Stimulated activated CD8-positive, alpha-beta memory T cell treated with anti-CD3 and anti-CD28 coated beads, Interleukin-7, amount 100 ng/mL, for 24 hours (primary cell): ENCODE measurements around the gene FASTKD3.

Experiments used
- DNase-seq: peaks from one replicate; pipeline ENCODE4 v3.0.0-alpha.2; 2020; ENCODE audit warnings: low read depth

FASTKD3 gene

DNA sequence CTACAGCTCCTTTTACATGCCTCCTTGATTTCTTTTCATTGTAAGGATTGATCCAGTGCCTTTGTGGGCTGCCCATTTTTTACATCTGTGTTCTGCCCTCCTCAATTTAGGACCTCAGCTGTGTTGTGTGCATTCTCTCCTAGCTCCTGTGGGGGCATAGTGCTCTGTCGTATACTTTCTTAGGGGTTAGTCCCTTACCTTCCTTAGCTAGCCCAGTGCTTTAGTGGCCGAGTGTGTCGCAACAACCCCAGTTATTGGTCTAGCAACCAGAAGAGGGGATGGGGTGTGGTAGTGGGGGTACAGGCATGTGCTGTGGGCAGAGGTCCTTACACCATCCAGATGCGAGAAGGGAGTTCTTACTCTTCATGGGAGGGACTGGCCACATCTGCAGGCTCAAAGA, 12.3 kb upstream of the FASTKD3 start:
- no peak for DNase-seq

DNA sequence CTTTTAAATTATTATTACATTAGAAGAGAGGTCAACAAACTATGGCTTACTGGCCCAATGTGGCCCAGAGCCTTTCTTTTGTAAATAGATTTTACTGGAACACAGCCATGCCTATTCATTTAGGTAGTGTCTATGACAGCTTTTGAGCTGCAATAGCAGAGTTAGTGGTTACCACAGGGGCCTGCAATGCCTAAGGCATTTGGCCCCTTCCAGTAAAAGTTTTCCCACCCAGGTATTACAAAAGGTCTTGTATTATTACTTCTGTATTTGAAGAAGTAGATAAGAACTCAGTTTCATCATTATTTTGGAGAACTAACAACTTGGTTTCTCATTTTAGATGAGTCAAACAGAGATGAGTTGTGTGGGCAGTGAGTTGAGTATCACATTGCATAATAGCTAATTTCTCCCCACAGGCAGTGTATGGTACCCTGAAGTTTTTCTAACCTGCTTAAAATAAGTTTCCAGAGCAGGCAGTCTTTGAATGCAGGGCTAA, 9.6 kb upstream of the FASTKD3 start:
- DNase-seq: no peak

DNA sequence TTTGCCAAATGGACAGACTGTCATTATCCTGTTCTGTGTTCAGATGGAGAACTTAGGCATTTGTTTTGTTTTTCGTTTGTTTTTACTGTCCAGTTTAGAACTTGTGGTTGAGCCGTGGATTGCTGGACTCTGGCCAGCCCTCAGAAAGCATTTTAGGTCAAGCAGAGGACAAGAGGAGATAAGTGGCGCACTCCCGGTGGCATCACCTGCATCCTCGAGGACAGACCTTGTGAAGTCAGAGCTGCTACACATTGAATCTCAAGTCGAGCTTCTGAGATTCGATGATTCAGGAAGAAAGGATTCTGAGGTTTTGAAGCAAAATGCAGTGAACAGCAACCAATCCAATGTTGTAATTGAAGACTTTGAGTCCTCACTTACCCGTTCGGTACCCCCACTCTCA, 9.0 kb upstream of the FASTKD3 start:
- no peak for DNase-seq

DNA sequence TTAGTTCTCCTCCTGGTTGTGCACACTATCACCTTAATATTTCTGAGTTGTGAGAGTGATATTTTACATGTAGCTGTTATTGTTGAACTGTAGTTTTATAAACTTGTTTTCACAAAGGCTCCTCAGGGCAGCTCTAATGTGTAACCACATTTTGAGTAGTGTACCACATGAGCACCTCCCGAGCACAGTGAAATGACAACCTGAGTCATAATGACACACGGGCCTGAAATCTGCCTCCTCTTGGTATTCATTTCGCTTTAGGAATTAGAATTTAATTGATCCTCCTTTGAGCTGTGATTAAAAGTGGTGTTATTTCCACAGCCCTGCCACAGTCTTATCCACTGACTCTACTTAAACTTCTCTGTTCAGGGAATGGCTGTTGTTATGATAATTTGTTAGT, 8.0 kb upstream of the FASTKD3 start:
- no peak for DNase-seq

DNA sequence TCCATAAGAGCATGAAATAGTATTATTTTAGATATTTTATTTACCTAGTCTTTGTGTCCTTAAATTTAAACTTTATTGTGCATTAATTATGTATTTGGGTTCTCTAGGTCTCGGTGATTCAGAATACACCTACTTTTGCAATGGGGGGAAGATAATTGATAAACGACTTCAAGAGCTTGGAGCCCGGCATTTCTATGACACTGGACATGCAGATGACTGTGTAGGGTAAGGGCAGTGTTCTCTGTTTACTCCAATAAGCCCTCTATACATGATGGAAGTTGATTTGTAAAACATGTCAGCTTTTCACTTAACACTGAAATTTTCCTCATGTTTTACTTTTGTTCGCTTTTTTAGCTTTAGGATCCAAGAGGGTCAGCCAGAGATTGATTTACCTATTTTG, 6.3 kb upstream of the FASTKD3 start:
- no peak for DNase-seq

DNA sequence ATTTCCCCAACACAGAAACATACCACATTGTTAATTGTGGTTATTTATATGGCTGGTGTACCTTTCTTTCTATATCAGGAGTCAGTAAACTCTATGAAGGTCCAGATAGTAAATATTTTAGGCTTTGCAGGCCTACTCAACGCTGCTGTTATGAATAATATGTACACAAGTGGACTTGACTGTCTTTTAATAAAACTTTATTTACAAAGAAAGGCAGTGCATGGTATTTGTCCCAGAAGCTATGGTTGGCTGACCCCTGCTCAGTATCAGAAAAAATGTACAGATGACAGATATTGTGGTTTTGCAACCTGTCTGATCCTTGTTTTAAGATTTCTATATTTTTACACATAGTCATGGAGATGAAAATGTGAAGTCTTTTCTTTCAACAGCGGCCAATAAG, 5.8 kb upstream of the FASTKD3 start:
- DNase-seq: no peak

DNA sequence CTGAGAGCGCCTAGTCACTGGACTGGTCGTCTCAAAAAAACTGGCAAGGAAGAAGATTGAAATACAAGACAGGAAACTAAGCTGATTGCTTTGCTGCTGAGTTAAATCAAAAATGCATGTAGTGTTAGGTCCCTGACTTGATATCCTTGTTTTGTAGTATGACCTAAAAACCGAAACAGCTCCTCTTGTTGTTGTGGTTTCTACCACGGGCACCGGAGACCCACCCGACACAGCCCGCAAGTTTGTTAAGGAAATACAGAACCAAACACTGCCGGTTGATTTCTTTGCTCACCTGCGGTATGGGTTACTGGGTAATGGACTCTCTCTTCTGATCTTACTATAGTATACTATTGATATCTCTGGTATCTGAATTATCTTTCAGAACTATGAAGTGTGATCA, 4.4 kb upstream of the FASTKD3 start:
- peak; percentile 20 for DNase-seq

DNA sequence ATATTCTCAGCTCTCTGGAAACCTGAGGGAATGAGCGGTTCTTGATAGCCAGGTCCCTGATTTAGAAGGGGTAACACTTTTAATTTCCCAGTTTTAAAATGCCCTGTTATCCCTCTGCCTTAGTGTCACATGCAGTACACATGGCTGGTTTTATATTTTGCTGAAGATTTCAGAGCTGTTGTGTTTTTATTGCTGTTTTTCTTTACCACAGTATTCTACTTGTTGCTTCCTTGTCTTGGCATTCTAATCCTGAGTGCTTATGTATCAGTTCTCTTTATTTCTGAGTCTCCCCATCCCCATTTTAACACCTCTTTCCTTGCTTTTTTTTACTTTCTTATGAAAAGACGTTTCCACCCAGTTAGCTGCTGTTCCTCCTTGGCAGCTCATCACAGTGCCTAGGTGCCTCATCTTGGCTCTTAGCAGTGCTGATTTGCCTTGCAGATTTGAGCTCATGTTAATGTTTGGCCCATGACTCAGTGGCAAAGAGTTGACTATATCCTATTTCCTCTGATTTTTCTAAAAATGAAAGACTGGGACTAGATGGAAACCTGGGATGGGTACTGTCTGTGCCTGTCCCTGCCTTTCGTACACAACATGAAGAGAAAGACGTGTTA, 3.8 kb upstream of the FASTKD3 start:
- no peak for DNase-seq

DNA sequence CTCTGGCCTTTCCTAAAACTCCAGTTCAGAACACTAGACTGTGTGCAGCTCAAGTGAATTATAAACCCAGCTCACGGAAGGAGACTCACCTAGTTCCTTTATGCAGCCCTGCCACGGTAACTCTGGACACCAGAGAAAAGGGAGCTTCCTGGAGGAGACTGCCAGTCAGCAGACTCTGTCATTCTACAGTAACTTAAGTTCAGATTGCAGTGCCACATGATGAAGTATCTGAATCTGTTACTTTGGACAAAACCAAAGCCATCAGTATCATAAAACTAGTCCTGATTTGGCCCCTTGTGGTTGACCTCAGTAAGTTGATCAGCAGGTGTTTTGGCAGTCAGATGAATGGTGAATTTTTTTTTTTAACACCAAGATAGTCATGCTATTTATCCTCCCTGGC, 2.8 kb upstream of the FASTKD3 start:
- no peak for DNase-seq

DNA sequence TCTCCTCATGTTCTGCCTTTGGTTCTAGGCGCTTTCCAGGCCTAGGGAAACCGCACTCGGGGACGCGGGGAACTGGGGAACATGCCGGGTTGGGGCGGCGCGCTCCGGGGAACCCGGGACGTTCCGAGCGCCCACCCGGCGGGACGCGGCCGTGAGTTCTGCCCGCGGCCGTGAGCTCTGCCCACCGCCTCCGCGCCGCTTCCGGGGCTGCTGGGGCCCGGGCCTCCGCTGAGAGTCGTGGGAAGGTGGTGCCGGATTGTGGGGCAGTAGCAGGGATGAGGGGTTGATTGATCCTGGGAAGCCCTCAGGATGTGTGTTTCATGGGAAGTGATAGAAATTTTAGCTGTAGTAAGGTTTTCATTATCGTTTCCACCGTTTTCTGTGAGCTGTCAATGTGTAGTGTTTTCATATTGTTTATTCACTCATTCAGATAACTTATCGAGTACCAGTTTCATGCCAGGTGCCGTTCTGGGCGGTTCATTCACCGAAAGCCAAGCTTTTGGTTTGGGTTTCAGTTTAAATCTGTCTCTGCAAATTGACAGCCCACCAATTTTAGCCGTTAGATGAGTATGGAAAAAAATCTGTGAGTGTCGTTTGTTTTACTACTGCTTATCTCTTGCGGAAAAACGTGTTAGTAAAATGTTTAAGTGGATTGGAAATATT, 774 bp upstream of the FASTKD3 start:
- DNase-seq: no peak

DNA sequence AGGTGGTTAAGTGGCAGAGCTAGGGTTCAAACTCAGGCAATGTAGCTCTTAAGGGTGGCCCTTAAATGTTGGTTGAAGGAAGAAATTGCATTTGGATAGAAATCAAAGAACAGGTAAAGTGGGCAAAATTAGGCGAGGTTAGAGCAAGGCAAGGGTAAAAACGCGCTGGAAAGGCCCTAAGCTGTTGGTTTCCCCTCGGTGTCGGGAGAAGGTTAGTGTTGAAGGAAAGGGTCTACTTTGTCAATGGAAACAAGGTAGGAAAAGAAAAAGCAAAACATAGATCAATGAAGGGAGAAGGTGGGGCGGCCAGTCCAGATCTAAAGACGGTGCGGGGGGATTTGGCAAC, 431 bp downstream of the FASTKD3 start:
- no peak for DNase-seq

DNA sequence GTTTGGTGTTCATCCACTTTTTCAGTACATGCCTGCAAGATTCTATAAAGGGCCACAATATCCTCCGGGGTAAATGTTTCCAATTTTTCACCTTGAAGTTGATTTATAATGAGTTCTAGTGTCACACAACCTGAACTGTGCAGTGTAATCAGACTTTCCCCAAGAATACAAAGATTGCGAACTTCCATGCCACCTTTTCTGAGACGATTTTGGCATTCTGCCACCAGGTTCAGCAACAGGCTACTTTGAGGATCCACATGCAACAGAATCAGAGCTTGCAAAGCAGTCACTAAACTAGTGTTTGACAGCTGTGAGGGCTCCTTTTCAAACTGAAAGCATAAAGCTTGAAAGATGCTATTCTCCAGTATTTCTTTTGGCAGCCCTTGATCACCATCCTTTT, 1.6 kb downstream of the FASTKD3 start:
- DNase-seq: no peak

DNA sequence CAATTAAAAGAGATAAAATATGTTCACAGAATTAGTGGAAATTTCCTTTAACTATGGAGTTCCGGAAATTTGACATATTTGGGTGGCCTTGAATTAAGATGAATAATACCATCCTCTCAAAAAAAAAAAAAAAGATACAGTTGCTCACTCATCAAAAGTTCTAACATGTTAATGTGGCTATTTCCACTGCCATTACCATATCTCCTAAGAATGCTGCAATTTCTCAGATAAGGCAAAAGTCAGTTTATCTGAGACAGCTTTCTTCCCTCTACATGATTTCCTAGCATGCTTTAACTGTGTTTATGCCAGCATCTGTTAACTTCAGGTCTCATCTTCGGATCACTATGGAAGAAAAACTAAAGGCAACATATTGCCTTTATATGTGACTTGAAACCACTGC, 2.6 kb downstream of the FASTKD3 start:
- DNase-seq: no peak

DNA sequence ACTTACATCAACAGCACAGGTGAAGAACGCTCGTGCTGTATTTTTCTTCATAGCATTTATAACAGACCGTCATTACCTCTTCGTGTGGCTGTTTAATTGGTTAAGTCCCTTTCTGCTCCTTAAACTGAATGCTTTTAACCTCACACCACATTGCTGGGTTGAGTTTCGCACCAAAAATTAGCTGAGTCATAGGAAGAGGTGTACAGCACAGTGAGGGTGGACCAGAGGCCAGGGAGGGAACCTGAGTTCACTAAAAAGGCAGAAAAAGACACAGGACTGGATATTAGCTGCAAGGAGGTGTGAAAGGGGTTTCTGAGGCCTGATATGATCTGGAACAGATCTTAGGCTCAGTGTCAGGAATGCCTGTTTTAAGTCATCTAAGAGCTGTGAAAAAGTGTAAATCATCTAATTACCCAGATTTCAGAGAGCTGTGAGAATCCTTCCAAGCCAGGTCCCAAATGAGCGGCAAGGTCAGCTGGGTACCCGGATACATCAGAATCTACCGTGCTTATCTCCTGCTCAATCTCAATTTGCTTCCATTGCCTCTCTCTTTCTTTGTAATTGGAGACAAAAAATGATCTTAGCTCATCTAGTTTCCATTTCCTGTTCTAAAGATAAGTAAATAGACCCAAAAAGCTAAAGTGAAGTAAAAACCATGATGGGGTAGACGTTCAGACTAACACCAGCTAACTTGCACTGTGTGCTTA, 10.8 kb downstream of the FASTKD3 start:
- DNase-seq: no peak

DNA sequence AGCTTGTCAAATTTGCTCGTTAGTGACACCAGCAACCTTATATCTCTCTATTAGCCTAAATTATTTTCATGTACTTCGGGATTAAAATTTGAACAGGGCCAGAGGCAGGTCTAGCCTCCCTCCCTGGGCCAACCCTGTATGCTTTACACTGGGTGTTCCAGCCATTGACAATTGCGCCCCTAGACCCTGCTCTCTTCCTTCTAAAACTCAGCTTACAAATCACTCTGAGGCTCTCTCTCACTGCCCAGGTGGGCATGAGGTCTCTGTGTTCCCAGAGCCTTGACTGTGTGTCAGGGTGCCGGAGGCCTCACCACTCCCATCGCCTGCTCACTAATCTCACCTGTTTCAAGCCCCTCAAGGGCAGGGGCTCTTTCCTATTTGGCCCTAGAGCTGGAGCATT, 11.5 kb downstream of the FASTKD3 start:
- DNase-seq: no peak

DNA sequence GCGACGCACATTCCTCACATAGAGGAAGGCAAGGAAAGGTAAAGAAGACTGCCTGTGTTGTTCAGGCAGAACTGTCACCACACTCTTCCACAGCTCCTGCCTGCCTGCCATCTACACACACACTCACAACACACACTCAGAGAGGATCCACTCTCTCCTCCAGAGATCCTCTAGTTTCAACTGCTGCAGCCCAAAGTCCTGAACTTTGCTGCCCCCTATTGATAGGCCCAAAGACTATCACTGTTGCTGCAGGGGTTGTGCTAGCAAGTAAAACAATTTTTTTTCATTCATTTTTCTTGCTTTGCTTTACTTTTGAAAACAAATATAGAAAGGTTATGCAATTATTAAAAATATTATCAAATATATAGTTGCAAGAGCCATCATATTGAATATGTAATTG, 12.0 kb downstream of the FASTKD3 start:
- no peak for DNase-seq

DNA sequence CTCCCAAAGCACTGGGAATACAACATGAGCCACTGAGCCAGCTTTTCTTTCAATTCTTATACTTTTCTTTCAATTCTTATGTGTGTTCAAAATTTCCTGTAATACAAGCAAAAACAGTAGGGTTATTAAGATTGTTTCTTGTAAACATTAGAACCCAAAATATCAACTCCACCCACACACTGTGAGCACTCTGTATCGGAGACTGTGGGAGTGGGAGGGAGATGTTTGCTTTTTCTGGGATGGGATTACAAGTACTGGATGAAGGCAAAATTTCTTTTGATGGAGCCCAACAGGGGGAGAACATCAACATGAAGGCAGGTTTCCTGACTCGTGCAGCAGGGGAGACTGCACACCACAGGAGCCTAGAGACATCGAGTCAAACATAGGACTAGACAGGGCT, 13.2 kb downstream of the FASTKD3 start:
- DNase-seq: no peak

DNA sequence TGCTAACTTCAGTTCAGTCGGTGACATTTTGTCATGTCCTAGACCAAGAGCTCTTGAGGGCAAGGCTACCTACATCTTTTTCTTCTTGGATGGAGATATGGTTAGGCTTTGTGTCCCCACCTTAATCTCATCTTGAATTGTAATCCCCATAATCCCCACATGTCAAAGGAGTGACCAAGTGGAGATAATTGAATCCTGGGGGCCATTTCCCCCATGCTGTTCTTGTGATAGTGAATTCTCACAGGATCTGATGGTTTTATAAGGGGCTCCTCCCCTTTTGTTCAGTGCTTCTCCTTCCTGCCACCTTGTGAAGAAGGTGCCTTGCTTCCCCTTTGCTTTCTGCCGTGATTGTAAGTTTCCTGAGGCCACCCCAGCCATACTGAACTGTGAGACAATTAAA, 15.8 kb downstream of the FASTKD3 start:
- DNase-seq: no peak

DNA sequence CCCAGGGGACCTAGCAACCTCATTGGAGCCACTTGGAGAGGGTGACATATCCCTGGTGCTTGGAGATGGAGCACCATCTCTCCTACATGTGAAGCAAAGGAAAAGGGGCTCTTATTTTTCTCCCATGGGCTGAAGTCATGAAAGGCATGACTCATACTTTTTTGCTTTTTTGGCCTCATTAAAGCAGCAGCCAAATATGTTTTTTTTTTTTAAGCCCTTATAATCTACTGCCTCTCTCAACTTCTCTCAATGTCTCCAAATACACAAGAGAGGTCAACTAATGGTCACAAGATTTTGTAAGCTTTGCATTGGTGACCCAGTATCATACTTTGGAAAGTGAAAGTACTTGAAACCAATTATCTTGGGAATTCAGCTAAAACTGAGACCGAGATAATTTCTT, 16.3 kb downstream of the FASTKD3 start:
- no peak for DNase-seq

DNA sequence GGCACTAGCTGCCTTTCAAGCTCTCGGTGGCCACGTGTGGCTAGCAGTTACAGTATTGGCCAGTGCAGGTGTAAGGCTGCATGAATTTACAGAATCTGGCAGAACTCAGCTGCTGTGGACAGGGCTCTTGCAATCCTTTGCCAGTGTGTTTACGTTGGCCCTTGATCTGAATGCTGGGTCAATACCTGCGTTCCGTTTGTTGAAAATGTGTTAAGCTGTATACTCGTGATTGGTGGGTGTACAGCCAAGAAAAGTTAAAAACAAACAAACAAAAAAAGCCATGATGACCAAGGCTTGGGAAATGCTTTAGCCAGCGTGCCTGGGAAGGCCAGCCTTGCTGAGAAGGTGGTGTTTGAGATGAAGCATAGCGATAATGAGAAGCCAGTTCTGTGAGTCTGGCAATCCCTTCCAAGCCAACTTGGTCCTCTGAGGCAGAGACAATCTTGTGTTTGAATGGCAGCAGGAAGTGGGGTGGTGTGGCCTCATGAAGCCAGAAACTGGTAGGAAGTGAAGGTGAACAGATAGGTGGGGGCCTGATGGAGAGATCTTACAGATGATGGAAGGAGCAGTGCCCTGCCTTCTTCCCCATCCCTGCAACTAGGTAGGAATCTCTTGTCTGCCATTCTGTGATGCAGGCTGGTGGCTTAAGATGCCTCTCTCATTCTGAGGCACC, 17.1 kb downstream of the FASTKD3 start:
- no peak for DNase-seq

DNA sequence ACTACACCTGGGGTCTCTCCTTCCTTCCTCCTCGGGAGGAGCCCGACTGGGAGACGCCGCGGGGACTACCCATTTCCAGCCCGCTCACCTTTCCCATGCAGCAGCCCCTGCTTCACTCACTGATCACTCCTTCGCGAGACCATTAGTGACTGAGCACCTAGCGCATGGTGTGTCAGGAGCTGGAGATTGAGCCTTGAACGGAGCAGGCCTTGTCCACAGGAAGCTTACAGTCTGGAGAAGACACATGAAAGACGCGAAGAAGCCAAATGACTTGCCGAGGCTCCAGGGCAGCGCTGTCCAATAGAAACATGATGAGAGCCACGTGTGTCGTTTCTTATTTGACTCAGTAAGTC, 17.6 kb downstream of the FASTKD3 start:
- DNase-seq: no peak

DNA sequence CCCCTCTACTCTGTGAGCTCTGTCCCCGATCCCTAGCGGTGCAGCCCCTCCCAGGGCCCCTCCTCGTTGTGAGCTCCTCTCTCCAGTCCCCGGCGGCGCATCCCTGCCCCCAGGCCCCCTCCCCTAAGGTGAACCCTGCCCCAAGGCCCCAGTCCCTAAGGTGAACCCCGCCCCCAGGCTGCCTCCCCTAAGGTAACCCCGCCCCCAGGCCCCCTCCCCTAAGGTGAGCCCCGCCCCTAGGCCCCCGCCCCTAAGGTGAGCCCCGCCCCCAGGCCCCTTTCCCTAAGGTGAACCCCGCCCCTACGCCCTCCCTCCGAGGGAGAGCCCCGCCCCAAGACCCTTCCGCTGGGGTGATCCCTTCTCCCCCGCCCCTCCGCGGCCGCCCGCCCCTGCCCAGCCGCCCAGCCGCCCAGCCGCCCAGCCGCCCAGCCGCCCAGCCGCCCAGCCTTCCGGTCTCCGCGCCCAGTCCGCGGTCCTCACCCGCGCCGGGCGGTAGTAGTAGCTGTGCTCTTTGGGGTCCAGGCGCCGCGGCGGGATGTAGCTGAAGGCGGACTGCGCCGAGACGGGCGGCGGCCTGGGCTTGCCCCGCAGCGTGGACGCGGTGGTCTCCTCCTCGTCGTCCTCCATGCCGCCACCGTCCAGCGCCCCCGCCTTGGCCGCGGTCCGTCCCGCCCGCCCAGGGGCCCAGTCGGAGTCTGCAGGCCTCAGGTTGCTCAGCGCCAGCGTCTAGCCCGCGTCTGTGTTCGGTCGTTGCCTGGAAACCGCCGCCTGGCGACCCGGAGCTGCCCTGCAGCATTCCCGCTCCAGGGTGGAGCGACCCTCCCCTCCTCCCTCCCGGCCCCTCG, 18.2 kb downstream of the FASTKD3 start, which contains the start of gene CFAP90:
Gene CFAP90, minus strand, starts transcription at position 739 of the 845 bp plus-strand sequence. Its CDS starts 112 bp downstream, at position 627.
- no peak for DNase-seq
